ENCODE results near the gene CASKIN2. TPM values are rescaled to one million over a fixed set of nuclear protein-coding genes. Genes with fewer than 3 reads are reported as not detected.
A peak's percentile ranks its signal among the peaks of the same experiment; 100 is the strongest.

CASKIN2 gene
- total RNA-seq, 1 donor from 2014 or later: 50.6 TPM

GRCh38 chr17:75465039-75465438, 50.3 kb downstream of the CASKIN2 start:
- no peak for DNase-seq (ENCODE audit: low spot score, unreplicated experiment)
- Mint-ChIP-seq H3K9me3 (ENCODE audit: low read depth) (no peaks in the 10 kb centered on the region), H3K27me3 (no peaks in the 10 kb centered on the region), H3K36me3 (ENCODE audit: insufficient read depth) (peaks cover 11% of the 10 kb centered on the region), H3K4me3 (ENCODE audit: low read depth) (no peak overlapping the region), H3K4me1 (ENCODE audit: low read depth) (peaks cover 9% of the 10 kb centered on the region), H3K27ac (no peak overlapping the region)
- TF ChIP-seq CTCF (IDR thresholded peaks at IDR 0.05; ENCODE audit: unreplicated experiment): no peak

- no peaks in the 10 kb centered on the region for H3K27me3 Mint-ChIP-seq
- H3K4me1 Mint-ChIP-seq (ENCODE audit: low read depth): peaks cover 21% of the 10 kb centered on the region
- no peak overlapping the region for H3K4me3 Mint-ChIP-seq (ENCODE audit: low read depth)
- no peak for DNase-seq (ENCODE audit: low spot score, unreplicated experiment)
- peak overlapping the region; percentile 50 for H3K27ac Mint-ChIP-seq
- TF ChIP-seq CTCF (IDR thresholded peaks at IDR 0.05; ENCODE audit: unreplicated experiment): no peak
- H3K9me3 Mint-ChIP-seq (ENCODE audit: low read depth): no peaks in the 10 kb centered on the region
- peaks cover 11% of the 10 kb centered on the region for H3K36me3 Mint-ChIP-seq (ENCODE audit: insufficient read depth)
Observed at GRCh38 chr17:75463603-75464002, 51.7 kb downstream of the CASKIN2 start.

- peak overlapping the region; percentile 89 for H3K27ac Mint-ChIP-seq
- no peaks in the 10 kb centered on the region for H3K9me3 Mint-ChIP-seq (ENCODE audit: low read depth)
- TF ChIP-seq CTCF (IDR thresholded peaks at IDR 0.05; ENCODE audit: unreplicated experiment): no peak
- no peaks in the 10 kb centered on the region for H3K27me3 Mint-ChIP-seq
- no peak for DNase-seq (ENCODE audit: low spot score, unreplicated experiment)
- peaks cover 6% of the 10 kb centered on the region for H3K36me3 Mint-ChIP-seq (ENCODE audit: insufficient read depth)
- H3K4me3 Mint-ChIP-seq (ENCODE audit: low read depth): peak overlapping the region; percentile 41
- H3K4me1 Mint-ChIP-seq (ENCODE audit: low read depth): peaks cover 36% of the 10 kb centered on the region
Observed at GRCh38 chr17:75460295-75460694, 55.0 kb downstream of the CASKIN2 start.

GRCh38 chr17:75459590-75460267, 55.6 kb downstream of the CASKIN2 start:
- peaks cover 38% of the 10 kb centered on the region for H3K4me1 Mint-ChIP-seq (ENCODE audit: low read depth)
- peaks cover 4% of the 10 kb centered on the region for H3K36me3 Mint-ChIP-seq (ENCODE audit: insufficient read depth)
- no peak for TF ChIP-seq CTCF (IDR thresholded peaks at IDR 0.05; ENCODE audit: unreplicated experiment)
- H3K27me3 Mint-ChIP-seq: no peaks in the 10 kb centered on the region
- no peak for DNase-seq (ENCODE audit: low spot score, unreplicated experiment)
- peak overlapping the region; percentile 41 for H3K4me3 Mint-ChIP-seq (ENCODE audit: low read depth)
- H3K27ac Mint-ChIP-seq: peak overlapping the region; percentile 89
- H3K9me3 Mint-ChIP-seq (ENCODE audit: low read depth): no peaks in the 10 kb centered on the region

- Mint-ChIP-seq H3K27me3 (no peaks in the 10 kb centered on the region), H3K27ac (peak overlapping the region; percentile 89), H3K36me3 (ENCODE audit: insufficient read depth) (peaks cover 2% of the 10 kb centered on the region), H3K9me3 (ENCODE audit: low read depth) (no peaks in the 10 kb centered on the region), H3K4me3 (ENCODE audit: low read depth) (no peak overlapping the region), H3K4me1 (ENCODE audit: low read depth) (peaks cover 38% of the 10 kb centered on the region)
- TF ChIP-seq CTCF (IDR thresholded peaks at IDR 0.05; ENCODE audit: unreplicated experiment): no peak
- no peak for DNase-seq (ENCODE audit: low spot score, unreplicated experiment)
Observed at GRCh38 chr17:75459246-75459589, 56.1 kb downstream of the CASKIN2 start.

All from progenitor cell of endocrine pancreas (in vitro differentiated cells).